HG03354 (cell line): Measurements from ENCODE around the gene PPARG.
"Not testable (repeated sequence)": the region's sequence is repeated elsewhere in the genome, so short reads cannot be mapped to it uniquely, and the experiment has no call there.

Experiments used
- ATAC-seq: cut with Tn5 transposase; IDR thresholded peaks from one replicate; pipeline ENCODE4 v1.9.1; 2021; ENCODE audit warnings: mild to moderate bottlenecking; ENCODE audit not compliant: unreplicated experiment, poor library complexity, severe bottlenecking

PPARG gene

DNA sequence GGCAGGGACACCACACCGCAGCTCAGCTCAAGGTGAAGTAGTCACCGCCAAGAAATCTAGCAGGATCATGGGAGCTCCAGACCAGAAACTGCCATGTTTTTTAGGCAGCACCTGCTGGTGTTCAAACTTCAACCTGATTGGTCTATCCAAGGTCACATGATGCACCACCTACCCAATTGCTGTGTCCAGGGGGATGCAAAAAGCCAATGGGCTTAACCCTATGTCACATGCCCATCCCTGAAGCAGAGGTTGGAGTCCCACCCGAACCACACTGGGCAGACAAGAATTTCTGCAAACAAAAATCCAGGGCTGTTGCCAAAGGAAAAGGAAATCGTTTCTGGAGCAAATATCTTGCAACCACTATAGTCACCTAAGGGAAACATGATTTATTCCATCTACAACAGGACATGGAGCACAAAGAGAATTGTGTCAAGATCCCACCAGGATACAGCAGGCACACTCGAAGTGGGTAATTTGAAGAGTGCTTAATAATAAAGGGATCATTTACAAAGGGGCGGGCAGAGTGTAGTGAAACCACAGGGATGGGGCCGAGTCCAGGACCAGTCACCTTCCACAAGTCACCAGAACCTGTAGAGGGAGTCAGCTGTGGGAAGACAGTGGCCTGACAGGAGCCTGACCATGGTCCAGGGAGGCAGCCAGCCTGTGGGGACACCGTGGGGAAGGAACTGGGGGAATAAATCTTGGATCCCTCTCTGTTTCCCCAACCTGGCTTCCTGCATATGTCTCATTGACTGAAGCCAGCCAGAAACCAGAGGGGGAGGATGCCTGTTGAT is 161.2 kb downstream of the PPARG start:
- ATAC-seq = no peak

DNA sequence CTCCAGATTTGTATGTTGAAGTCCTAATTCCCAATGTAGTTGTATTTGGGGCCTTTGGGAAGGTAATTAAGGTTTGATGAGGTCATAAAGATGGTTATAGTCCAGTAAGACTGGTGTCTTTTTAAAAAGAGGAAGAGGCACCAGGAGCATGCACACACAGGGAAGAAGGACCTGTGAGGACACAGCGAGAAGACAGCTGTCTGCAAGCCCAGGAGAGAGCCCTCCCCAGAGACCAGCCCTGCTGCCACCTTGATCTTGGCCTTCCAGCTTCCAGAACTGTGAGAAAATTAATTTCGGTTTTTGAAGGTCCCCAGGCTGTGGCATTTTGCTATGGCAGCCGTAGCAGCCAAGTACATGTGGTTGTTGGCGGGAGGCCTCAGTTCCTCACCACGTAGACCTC is 162.6 kb downstream of the PPARG start:
- ATAC-seq = no peak

DNA sequence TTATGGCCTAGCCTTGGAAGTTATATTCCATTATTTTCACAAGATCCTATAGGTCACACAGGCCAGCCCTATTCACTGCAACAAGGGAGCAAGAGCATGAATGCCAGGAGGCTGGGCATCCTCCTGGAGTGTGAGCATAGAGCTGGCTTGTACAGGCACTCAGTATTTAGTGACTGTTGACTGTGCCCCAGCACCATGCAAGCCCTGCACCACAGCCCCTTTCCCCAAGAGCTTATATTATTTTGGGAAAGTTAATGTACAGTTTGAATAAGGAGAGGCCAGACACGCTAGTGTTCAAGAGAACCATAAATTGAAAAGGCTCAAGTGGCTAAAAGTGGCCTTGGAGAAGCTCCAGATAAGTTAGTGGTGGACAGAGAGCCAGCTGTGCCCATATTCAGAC is 163.1 kb downstream of the PPARG start:
- ATAC-seq = no peak

GRCh38 chr3:12452361-12453330 is 163.8 kb downstream of the PPARG start:
- ATAC-seq = no peak

- ATAC-seq = no peak
Observed at GRCh38 chr3:12454076-12454815, 165.4 kb downstream of the PPARG start.

- no peak for ATAC-seq
Observed at GRCh38 chr3:12454816-12455121, 165.9 kb downstream of the PPARG start.

DNA sequence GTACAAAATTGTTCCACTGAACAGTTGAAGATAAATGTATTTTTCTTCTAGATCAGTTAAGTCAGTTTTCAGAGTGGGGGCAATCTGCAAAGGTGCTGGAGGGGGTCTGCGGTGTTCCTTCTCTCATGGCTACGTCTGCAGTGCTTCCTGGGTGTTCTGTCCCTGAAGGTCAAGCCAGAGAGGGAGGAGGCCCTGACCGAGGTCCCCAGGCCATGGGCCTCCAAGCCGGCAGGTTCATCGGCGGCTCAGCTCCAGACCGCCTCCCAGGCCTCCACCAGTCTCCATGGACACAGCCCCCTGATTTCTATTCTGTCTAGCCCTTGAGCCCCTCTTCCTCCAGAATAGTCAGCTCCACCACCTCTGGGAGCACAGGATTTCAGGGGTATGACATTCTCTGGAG is 166.9 kb downstream of the PPARG start:
- ATAC-seq = no peak

DNA sequence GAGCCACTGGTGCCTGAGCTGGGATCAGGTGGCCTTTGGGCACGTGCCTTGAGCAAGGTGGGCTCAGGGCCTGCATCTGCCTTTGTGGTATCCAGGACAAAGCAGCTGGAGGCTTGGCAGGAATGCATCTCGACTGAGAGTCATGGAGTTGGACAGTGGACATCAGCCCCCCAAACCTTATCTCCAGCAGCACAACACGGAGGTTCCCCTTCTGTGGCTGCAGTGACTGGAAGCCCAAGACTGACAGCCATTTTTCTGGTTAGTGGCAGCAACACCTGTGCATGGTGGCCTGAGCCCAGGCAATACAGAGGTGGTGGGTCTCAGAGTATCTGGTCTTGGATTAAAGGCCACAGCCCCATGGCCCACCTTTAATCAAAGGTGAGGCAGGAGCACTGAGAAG is 167.6 kb downstream of the PPARG start:
- ATAC-seq = no peak

- ATAC-seq = not testable (repeated sequence)
Observed at GRCh38 chr3:12457380-12457779, 168.5 kb downstream of the PPARG start.

GRCh38 chr3:12458901-12459300 is 170.0 kb downstream of the PPARG start:
- no peak for ATAC-seq

GRCh38 chr3:12460127-12460526 is 171.3 kb downstream of the PPARG start:
- ATAC-seq = no peak

- no peak for ATAC-seq
Observed at GRCh38 chr3:12461097-12461649, 172.3 kb downstream of the PPARG start.

DNA sequence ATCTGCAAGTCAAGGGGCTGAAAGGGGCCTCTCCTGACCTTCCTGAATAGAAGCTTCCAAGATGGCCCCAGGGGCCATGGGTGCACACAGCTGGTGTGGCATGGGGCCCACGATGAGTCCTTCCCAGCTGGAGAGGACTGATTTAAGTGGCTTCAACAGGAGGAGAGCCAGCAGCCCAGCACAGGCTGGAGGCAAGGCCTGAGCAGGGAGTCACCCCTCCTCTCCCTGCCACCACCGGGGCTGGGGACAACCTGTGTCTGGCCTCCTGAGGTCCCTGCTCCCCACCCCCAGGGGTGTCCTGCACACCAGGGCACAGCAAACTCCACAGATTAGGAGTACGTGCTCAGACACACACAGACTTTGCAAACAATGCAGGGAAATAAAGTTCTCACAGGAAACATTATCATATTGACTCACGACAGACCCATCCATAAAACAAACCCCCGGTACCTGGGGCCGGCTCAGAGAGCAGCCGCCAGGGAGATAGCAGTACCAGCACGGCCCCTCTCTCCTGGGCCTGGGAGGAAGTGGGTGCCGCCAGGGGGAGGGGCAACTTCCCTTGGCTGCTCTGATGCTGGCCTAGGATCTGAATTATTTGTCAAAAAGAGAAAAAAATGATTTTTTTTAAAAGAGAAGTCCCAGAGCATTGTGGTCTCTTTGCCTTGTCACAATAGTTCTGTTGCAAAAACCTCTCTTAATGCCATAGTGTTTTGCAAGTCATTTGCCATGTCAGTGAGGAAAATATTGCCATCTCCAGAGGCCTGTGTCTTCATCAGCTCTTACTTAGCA is 173.5 kb downstream of the PPARG start:
- no peak for ATAC-seq

- no peak for ATAC-seq
Observed at GRCh38 chr3:12463686-12464085, 174.8 kb downstream of the PPARG start.

GRCh38 chr3:12464181-12464580 is 175.3 kb downstream of the PPARG start:
- no peak for ATAC-seq

GRCh38 chr3:12465151-12465835 is 176.4 kb downstream of the PPARG start:
- no peak for ATAC-seq

DNA sequence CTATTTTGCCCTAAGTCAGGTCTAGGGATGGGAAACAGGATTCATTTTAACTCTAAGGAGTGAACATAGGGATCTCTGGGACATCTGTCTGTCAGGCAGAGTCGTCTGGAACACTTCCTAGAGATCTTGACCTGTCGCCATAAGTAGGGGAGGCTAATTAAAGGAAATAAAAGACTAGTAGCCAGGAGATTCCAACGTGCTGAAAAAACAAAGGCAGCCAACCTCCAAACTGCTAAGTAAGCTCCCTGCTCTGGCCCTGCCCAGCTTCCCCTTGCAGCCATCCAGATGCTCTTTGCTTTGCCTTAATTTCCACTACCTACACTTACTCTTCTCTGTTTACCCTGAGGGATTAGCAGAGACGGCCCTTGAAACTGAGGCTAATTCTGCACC is 177.0 kb downstream of the PPARG start:
- ATAC-seq = no peak

GRCh38 chr3:12467746-12468145 is 178.9 kb downstream of the PPARG start:
- ATAC-seq = no peak

GRCh38 chr3:12468276-12468675 is 179.4 kb downstream of the PPARG start:
- no peak for ATAC-seq
